ENCODE data around the gene CADM4.

The CADM4 gene

GRCh38 chr19:43578787-43579186, 60.9 kb downstream of the CADM4 start:
- no peak for DNase-seq

- DNase-seq, result no peak
These were observed 63.4 kb downstream of the CADM4 start for GRCh38 chr19:43575955-43576878.

GRCh38 chr19:43575156-43575950, 64.3 kb downstream of the CADM4 start, which contains the start of the genes PINLYP and XRCC1:
TSS of gene PINLYP (plus strand) at chr19:43575801. CDS start at chr19:43577192, 1,391 bp downstream.
TSS of gene XRCC1 (minus strand) at chr19:43575527. CDS start at chr19:43575458, 69 bp downstream.
- DNase-seq, result peak; percentile 97

- no peak for DNase-seq
These were observed 65.1 kb downstream of the CADM4 start for GRCh38 chr19:43574424-43575155.

Data from stimulated activated CD4-positive, alpha-beta T cell treated with anti-CD3 and anti-CD28 coated beads, Interleukin-2, amount 100 ng/mL, for 24 hours (primary cell).